OCI-LY7 (cell line): Measurements from ENCODE around the gene VIPR2. TPM values are rescaled to one million over a fixed set of nuclear protein-coding genes. Genes with fewer than 3 reads are reported as not detected.

Experiments used
- BruUV-seq: library from RNA; stranded (reverse); fragments of 400-500 nt; replicated peaks from 2 replicates; lab custom pipeline; 2021; lab: Mats Ljungman, UMichigan
- CTCF ChIA-PET: fragments of 300-600 bp; sonication (Branson Sonifier 250); formaldehyde crosslinking; loops from one replicate; lab custom pipeline; 2022; ENCODE audit warnings: antibody characterized with exemption; ENCODE audit not compliant: unreplicated experiment; lab: Charles Lee
- POLR2A ChIA-PET: fragments of 300-600 bp; sonication (Branson Sonifier 250); formaldehyde crosslinking; loops from one replicate; lab custom pipeline; 2022; ENCODE audit warnings: antibody characterized with exemption; lab: Charles Lee
- DNase-seq: peaks from one replicate; pipeline ENCODE4 v3.0.0-alpha.2; 2015; ENCODE audit warnings: low spot score
- H2AFZ ChIP-seq: fragments of 200-600 bp; sonication (generic), shearing (Covaris generic); 2 replicates; pipeline ENCODE4 v1.6.1; 2014; ENCODE audit warnings: mild to moderate bottlenecking, antibody characterized with exemption, low read length, moderate library complexity
- H3K27ac ChIP-seq: fragments of 200-600 bp; sonication (generic); 2 replicates; pipeline ENCODE4 v1.5.1; 2014; ENCODE audit warnings: mixed run types, low read depth, mild to moderate bottlenecking, moderate library complexity, low read length, inconsistent platforms; ENCODE audit not compliant: poor library complexity, severe bottlenecking
- H3K36me3 ChIP-seq: fragments of 200-600 bp; sonication (generic); 2 replicates; pipeline ENCODE4 v1.6.1; 2014; ENCODE audit warnings: mild to moderate bottlenecking, antibody characterized with exemption, low read length, moderate library complexity, mixed read lengths; ENCODE audit not compliant: insufficient read depth
- H3K4me1 ChIP-seq: fragments of 200-600 bp; sonication (generic); 2 replicates; pipeline ENCODE4 v1.5.1; 2014; ENCODE audit warnings: mild to moderate bottlenecking, low read length; ENCODE audit not compliant: insufficient read depth, poor library complexity, severe bottlenecking
- H3K4me2 ChIP-seq: fragments of 200-600 bp; sonication (generic); 2 replicates; pipeline ENCODE4 v1.6.1; 2014; ENCODE audit warnings: mild to moderate bottlenecking, low read length
- H3K4me3 ChIP-seq: fragments of 200-600 bp; sonication (generic); 2 replicates; pipeline ENCODE4 v1.5.1; 2014; ENCODE audit warnings: mild to moderate bottlenecking, low read depth, low read length; ENCODE audit not compliant: poor library complexity, severe bottlenecking
- H3K79me2 ChIP-seq: fragments of 200-600 bp; sonication (generic); 2 replicates; pipeline ENCODE4 v1.6.1; 2016; ENCODE audit warnings: low read depth, mild to moderate bottlenecking, low read length, moderate library complexity, mixed read lengths; ENCODE audit not compliant: insufficient read depth
- H3K9me2 ChIP-seq: fragments of 200-600 bp; sonication (generic); 2 replicates; pipeline ENCODE4 v1.6.1; 2016; ENCODE audit warnings: mild to moderate bottlenecking, low read length, mixed read lengths; ENCODE audit not compliant: insufficient read depth
- H3K9me3 ChIP-seq: fragments of 200-600 bp; sonication (generic); 2 replicates; pipeline ENCODE4 v1.6.1; 2014; ENCODE audit warnings: mild to moderate bottlenecking, mixed run types, low read length, mixed read lengths
- H4K20me1 ChIP-seq: fragments of 200-600 bp; sonication (generic); 2 replicates; pipeline ENCODE4 v1.6.1; 2014; ENCODE audit warnings: mild to moderate bottlenecking, antibody characterized with exemption, low read length, moderate library complexity, mixed read lengths; ENCODE audit not compliant: insufficient read depth
- EZH2phosphoT487 ChIP-seq: fragments of 200-600 bp; sonication (generic); IDR thresholded peaks from 2 replicates; pipeline ENCODE4 v1.6.1; 2018; ENCODE audit warnings: low read depth, borderline replicate concordance, mild to moderate bottlenecking, mixed run types, antibody characterized with exemption, low read length, moderate library complexity, mixed read lengths
- intact Hi-C: fragments of 100-400 bp; cut with micrococcal nuclease; formaldehyde crosslinking; loops from one replicate; pipeline ENCODE4 v1.10.0; 2022; ENCODE audit not compliant: unreplicated experiment
- total RNA-seq, 2 experiments: library from RNA; depleted of rRNA in 1 of 2; stranded (reverse); fragments of >200 nt in 1 of 2; shearing (Covaris generic) in 1 of 2; gene quantifications; 2 replicates each; pipeline ENCODE4 v1.2.3, GENCODE V29; 2014 to 2022
- TF ChIP-seq, protein P1 (sequence below): fragments of 200-600 bp; sonication (generic); conservative IDR thresholded peaks from 2 replicates; pipeline ENCODE4 v1.5.1; 2014; ENCODE audit warnings: mild to moderate bottlenecking, antibody characterized with exemption, low read length, moderate library complexity, mixed read lengths

The VIPR2 gene
- total RNA-seq, 2 experiments from 2014 or later, result not detected

DNA sequence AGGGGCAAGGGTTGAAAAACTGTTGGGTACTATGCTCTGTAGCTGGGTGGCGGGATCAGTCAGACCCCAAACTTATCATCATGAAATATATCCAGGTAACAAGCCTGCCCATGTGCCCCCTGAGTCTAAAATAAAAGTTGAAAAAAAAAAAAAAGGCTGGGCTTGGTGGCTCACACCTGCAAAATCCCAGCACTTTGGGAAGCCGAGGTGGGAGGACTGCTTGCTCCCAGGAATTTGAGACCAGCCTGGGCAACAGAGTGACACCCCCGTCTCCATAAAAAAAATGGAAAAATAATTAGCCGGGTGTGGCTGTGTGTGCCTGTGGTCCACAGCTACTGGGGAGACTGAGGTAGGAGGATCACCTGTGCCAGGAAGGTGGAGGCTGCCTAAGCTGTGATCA is 83.5 kb downstream of the VIPR2 start:
- BruUV-seq, result no TSS peak
- POLR2A ChIA-PET, result interaction anchor here (0.7 kb wide), 1 partner anchor 14 kb away, joined by 3 read pairs; no protein-coding TSS in a partner anchor
- intact Hi-C loops, result no loop called here

DNA sequence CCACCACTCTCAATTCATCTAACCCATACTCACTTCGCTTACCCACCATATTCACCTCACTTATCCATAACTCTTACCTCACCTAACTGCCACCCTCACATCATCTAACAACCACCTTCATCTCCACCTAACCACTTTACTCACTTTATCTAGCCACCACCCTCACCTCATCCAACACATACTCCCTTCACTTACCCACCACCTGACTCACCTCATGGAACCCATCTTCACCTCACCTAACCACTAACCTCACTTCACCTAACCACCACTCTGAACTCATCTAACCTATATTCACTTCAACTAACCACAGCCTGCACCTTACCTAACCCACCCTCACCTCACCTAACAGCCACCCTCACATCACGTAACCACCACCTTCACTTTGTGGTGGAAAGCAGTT is 84.2 kb downstream of the VIPR2 start:
- ChIA-PET POLR2A (no interaction called here), CTCF (no interaction called here)
- no peak overlapping the region for H3K4me2 ChIP-seq
- H3K27ac ChIP-seq, result no peak overlapping the region
- TF ChIP-seq, protein P1, sequence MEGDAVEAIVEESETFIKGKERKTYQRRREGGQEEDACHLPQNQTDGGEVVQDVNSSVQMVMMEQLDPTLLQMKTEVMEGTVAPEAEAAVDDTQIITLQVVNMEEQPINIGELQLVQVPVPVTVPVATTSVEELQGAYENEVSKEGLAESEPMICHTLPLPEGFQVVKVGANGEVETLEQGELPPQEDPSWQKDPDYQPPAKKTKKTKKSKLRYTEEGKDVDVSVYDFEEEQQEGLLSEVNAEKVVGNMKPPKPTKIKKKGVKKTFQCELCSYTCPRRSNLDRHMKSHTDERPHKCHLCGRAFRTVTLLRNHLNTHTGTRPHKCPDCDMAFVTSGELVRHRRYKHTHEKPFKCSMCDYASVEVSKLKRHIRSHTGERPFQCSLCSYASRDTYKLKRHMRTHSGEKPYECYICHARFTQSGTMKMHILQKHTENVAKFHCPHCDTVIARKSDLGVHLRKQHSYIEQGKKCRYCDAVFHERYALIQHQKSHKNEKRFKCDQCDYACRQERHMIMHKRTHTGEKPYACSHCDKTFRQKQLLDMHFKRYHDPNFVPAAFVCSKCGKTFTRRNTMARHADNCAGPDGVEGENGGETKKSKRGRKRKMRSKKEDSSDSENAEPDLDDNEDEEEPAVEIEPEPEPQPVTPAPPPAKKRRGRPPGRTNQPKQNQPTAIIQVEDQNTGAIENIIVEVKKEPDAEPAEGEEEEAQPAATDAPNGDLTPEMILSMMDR, result no peak
- no peak for TF ChIP-seq EZH2phosphoT487
- no peak for DNase-seq
- no peaks in the 10 kb centered on the region for H3K36me3 ChIP-seq
- H3K9me3 ChIP-seq, result no peaks in the 10 kb centered on the region
- H4K20me1 ChIP-seq, result no peaks in the 10 kb centered on the region
- no peaks in the 10 kb centered on the region for H3K9me2 ChIP-seq
- no peak overlapping the region for H3K4me3 ChIP-seq
- no peak overlapping the region for H2AFZ ChIP-seq
- no peaks in the 10 kb centered on the region for H3K79me2 ChIP-seq
- no peaks in the 10 kb centered on the region for H3K4me1 ChIP-seq
- no TSS peak for BruUV-seq
- intact Hi-C loops, result no loop called here

More for the DNA sequence above, 83.5 kb downstream of the VIPR2 start:
- H4K20me1 ChIP-seq, result no peaks in the 10 kb centered on the region
- no peaks in the 10 kb centered on the region for H3K9me2 ChIP-seq
- H3K4me1 ChIP-seq, result no peaks in the 10 kb centered on the region
- no peaks in the 10 kb centered on the region for H3K79me2 ChIP-seq
- no peak overlapping the region for H3K4me2 ChIP-seq
- CTCF ChIA-PET, result no interaction called here
- TF ChIP-seq, protein P1, result no peak
- TF ChIP-seq EZH2phosphoT487, result no peak
- H3K27ac ChIP-seq, result no peak overlapping the region
- DNase-seq, result no peak
- H3K9me3 ChIP-seq, result no peaks in the 10 kb centered on the region
- no peak overlapping the region for H3K4me3 ChIP-seq
- H2AFZ ChIP-seq, result no peak overlapping the region
- no peaks in the 10 kb centered on the region for H3K36me3 ChIP-seq

GRCh38 chr7:159059629-159060028 is 85.0 kb downstream of the VIPR2 start:
- ChIA-PET POLR2A (no interaction called here), CTCF (interaction anchor here (0.6 kb wide), 1 partner anchor 655 kb away, joined by 3 read pairs; no protein-coding TSS in a partner anchor)
- H3K9me3 ChIP-seq, result no peaks in the 10 kb centered on the region
- no peak overlapping the region for H3K27ac ChIP-seq
- no peak for DNase-seq
- H3K4me3 ChIP-seq, result no peak overlapping the region
- H3K79me2 ChIP-seq, result no peaks in the 10 kb centered on the region
- TF ChIP-seq, protein P1, result no peak
- TF ChIP-seq EZH2phosphoT487, result no peak
- intact Hi-C loops, result no loop called here
- no peaks in the 10 kb centered on the region for H3K9me2 ChIP-seq
- H4K20me1 ChIP-seq, result no peaks in the 10 kb centered on the region
- no peaks in the 10 kb centered on the region for H3K36me3 ChIP-seq
- no peak overlapping the region for H3K4me2 ChIP-seq
- H2AFZ ChIP-seq, result no peak overlapping the region
- BruUV-seq, result no TSS peak
- no peaks in the 10 kb centered on the region for H3K4me1 ChIP-seq
